HepG2 (cell line): ENCODE data around the gene SEC62. TPM values are rescaled to one million over a fixed set of nuclear protein-coding genes. Genes with fewer than 3 reads are reported as not detected.
A peak's percentile ranks its signal among the peaks of the same experiment; 100 is the strongest.

Experiments
- ATAC-seq: fragments of 200-7000 bp; cut with Tn5 transposase; 3 replicates; pipeline ENCODE4 v1.9.1; 2020; ENCODE audit warnings: mild to moderate bottlenecking, moderate library complexity
- BruUV-seq: library from RNA; stranded (reverse); fragments of 400-500 nt; replicated peaks from 2 replicates; lab custom pipeline; 2021; lab: Mats Ljungman, UMichigan
- CTCF ChIA-PET: fragments of 300-600 bp; formaldehyde crosslinking; extraction: SDS; loops from one replicate; lab custom pipeline; 2021; ENCODE audit warnings: low total read pairs, inconsistent platforms, low intra/inter-chr PET ratio; lab: Yijun Ruan, JAX
- POLR2A ChIA-PET: fragments of 350-600 bp; sonication (Branson Sonifier 250); formaldehyde crosslinking; loops from one replicate; lab custom pipeline; 2020; ENCODE audit warnings: antibody characterized with exemption, inconsistent platforms; lab: Yijun Ruan, JAX
- DNase-seq: peaks from one replicate; pipeline ENCODE4 v3.0.0-alpha.2; 2015; ENCODE audit warnings: low spot score
- FAIRE-seq: peaks from 3 replicates; lab custom pipeline; 2011; peaks lifted over from hg19 to GRCh38; lab: Jason Lieb, UNC
- H2AFZ ChIP-seq: one replicate; pipeline ENCODE4 v1.6.1; 2011; ENCODE audit warnings: low read length, inconsistent platforms
- H3K27ac ChIP-seq: fragments of 300-600 bp; 3 replicates; pipeline ENCODE4 v1.8.0; 2011; ENCODE audit warnings: mixed run types, mild to moderate bottlenecking, mixed read lengths, low read length, inconsistent platforms; ENCODE audit not compliant: insufficient read depth; ENCODE audit errors: extremely low read length
- H3K27me3 ChIP-seq, 2 experiments: fragments of 200-600 bp in 1 of 2; 2 replicates in 1 of 2; 3 replicates in 1 of 2; pipeline versions ENCODE4 v1.6.0 to v1.8.0; 2011; ENCODE audit warnings: low read length in 2 of 2, mild to moderate bottlenecking in 2 of 2, moderate library complexity in 2 of 2, inconsistent platforms in 1 of 2; ENCODE audit not compliant: insufficient read depth in 2 of 2, control insufficient read depth in 1 of 2
- H3K36me3 ChIP-seq, 2 experiments: fragments of 200-600 bp in 1 of 2; replicated peaks in 1 of 2; 2 replicates in 1 of 2; 3 replicates in 1 of 2; pipeline versions ENCODE4 v1.5.1 to v1.8.0; 2011; ENCODE audit warnings: low read length in 2 of 2, inconsistent platforms in 1 of 2; ENCODE audit not compliant: insufficient read depth in 2 of 2, control insufficient read depth in 1 of 2
- H3K4me1 ChIP-seq: 2 replicates; pipeline ENCODE4 v1.5.1; 2012; ENCODE audit warnings: low read length, inconsistent platforms; ENCODE audit not compliant: insufficient read depth
- H3K4me2 ChIP-seq: 2 replicates; pipeline ENCODE4 v1.6.0; 2011; ENCODE audit warnings: low read depth, low read length, inconsistent platforms
- H3K4me3 ChIP-seq, 3 experiments: fragments of 200-600 bp in 1 of 3; sonication (generic), shearing (Covaris generic) in 1 of 3; replicated peaks in 1 of 3; 2 replicates each; pipeline ENCODE4 v1.5.1; 2011 to 2016; ENCODE audit warnings: low read length in 3 of 3, inconsistent platforms in 2 of 3, low read depth in 2 of 3, mild to moderate bottlenecking in 2 of 3, control low read depth in 1 of 3, mixed read lengths in 1 of 3; ENCODE audit not compliant: insufficient read depth in 1 of 3
- H3K79me2 ChIP-seq: one replicate; pipeline ENCODE4 v1.6.1; 2011; ENCODE audit warnings: low read length, inconsistent platforms; ENCODE audit not compliant: insufficient read depth
- H3K9ac ChIP-seq: 2 replicates; pipeline ENCODE4 v1.6.0; 2011; ENCODE audit warnings: mild to moderate bottlenecking, low read depth, low read length, inconsistent platforms; ENCODE audit not compliant: insufficient read depth
- H3K9me3 ChIP-seq: 2 replicates; pipeline ENCODE4 v1.5.1; 2012; ENCODE audit warnings: mild to moderate bottlenecking, low read length
- H4K20me1 ChIP-seq: 2 replicates; pipeline ENCODE4 v1.6.0; 2011; ENCODE audit warnings: inconsistent platforms, mild to moderate bottlenecking, low read length, moderate library complexity; ENCODE audit not compliant: insufficient read depth
- ADNP ChIP-seq: sonication (generic); formaldehyde crosslinking; IDR thresholded peaks from 2 replicates; pipeline ENCODE4 v1.4.0; 2020; ENCODE audit warnings: missing genetic modification reagents
- ATRX ChIP-seq: sonication (generic); formaldehyde crosslinking; IDR thresholded peaks from 2 replicates; pipeline ENCODE4 v1.4.0; 2020; ENCODE audit warnings: missing genetic modification reagents, borderline replicate concordance
- CCAR2 ChIP-seq: fragments of 200-400 bp; formaldehyde crosslinking; optimal IDR thresholded peaks from 2 replicates; pipeline ENCODE3; 2018; ENCODE audit warnings: low read depth, mild to moderate bottlenecking, low read length, moderate library complexity
- FOXM1 ChIP-seq: sonication (generic); formaldehyde crosslinking; IDR thresholded peaks from 2 replicates; pipeline ENCODE4 v1.5.0; 2020; ENCODE audit warnings: missing genetic modification reagents
- HDAC2 ChIP-seq: sonication (generic); formaldehyde crosslinking; IDR thresholded peaks from 2 replicates; pipeline ENCODE4 v1.4.0; 2020; ENCODE audit warnings: missing genetic modification reagents
- KLF11 ChIP-seq: IDR thresholded peaks from 2 replicates; pipeline ENCODE4 v1.6.1; 2016; ENCODE audit warnings: missing compliant biosample characterization
- KLF9 ChIP-seq: IDR thresholded peaks from 2 replicates; pipeline ENCODE4 v1.6.1; 2016; ENCODE audit warnings: low read depth
- MAFK ChIP-seq, 2 experiments: IDR thresholded peaks in 1 of 2; conservative IDR thresholded peaks in 1 of 2; 2 replicates each; pipeline ENCODE4 v1.6.1; 2011; ENCODE audit warnings: improper control_type of control experiment in 2 of 2, low read length in 2 of 2
- NFE2L2 ChIP-seq: fragments of 150-350 bp; IDR thresholded peaks from 2 replicates; pipeline ENCODE4 v1.6.1; 2014; ENCODE audit warnings: low read length
- NR3C1 ChIP-seq: sonication (generic); formaldehyde crosslinking; IDR thresholded peaks from 2 replicates; pipeline ENCODE4 v1.4.0; 2020; ENCODE audit warnings: missing genetic modification reagents
- SAFB2 ChIP-seq: sonication (generic); formaldehyde crosslinking; IDR thresholded peaks from 2 replicates; pipeline ENCODE4 v1.5.1; 2020; ENCODE audit warnings: missing genetic modification reagents, low read depth, mild to moderate bottlenecking, borderline replicate concordance
- SRF ChIP-seq: IDR thresholded peaks from 2 replicates; pipeline ENCODE4 v1.6.1; 2011; ENCODE audit warnings: mild to moderate bottlenecking, low read depth, low read length, moderate library complexity
- SRSF4 ChIP-seq: fragments of 200-400 bp; formaldehyde crosslinking; IDR thresholded peaks from one replicate; pipeline ENCODE4 v1.6.1; 2018; ENCODE audit warnings: mild to moderate bottlenecking, low read depth, low read length, moderate library complexity; ENCODE audit not compliant: poor library complexity, severe bottlenecking
- SUZ12 ChIP-seq: fragments of 150-350 bp; IDR thresholded peaks from 2 replicates; pipeline ENCODE4 v1.6.1; 2014; ENCODE audit warnings: low read depth, low read length
- TCF12 ChIP-seq, 2 experiments: fragments of 450-650 bp in 1 of 2; sonication (generic) in 1 of 2; formaldehyde crosslinking in 1 of 2; IDR thresholded peaks; 2 replicates each; pipeline versions ENCODE4 v1.6.1 to v1.8.0; 2017 to 2022; ENCODE audit warnings: antibody characterized with exemption in 1 of 2, mild to moderate bottlenecking in 1 of 2, missing genetic modification reagents in 1 of 2, moderate library complexity in 1 of 2
- ZNF513 ChIP-seq: sonication (generic); formaldehyde crosslinking; conservative IDR thresholded peaks from 2 replicates; pipeline ENCODE4 v1.5.0; 2020; ENCODE audit warnings: missing genetic modification reagents
- ZNF615 ChIP-seq: sonication (generic); formaldehyde crosslinking; IDR thresholded peaks from 2 replicates; pipeline ENCODE4 v1.5.0; 2020; ENCODE audit warnings: mild to moderate bottlenecking, missing genetic modification reagents, borderline replicate concordance
- ZSCAN30 ChIP-seq: sonication (generic); formaldehyde crosslinking; IDR thresholded peaks from 2 replicates; pipeline ENCODE4 v1.5.0; 2020; ENCODE audit warnings: mild to moderate bottlenecking, missing genetic modification reagents
- WGBS: methylation state at CpG from one replicate; pipeline ENCODE4 v1.1.6; 2017; ENCODE audit warnings: low lambda C conversion rate; 5-methylcytosine and 5-hydroxymethylcytosine counted together
- in situ Hi-C: cut with HindIII; loops from 2 replicates; pipeline ENCODE4 v1.10.0; 2017; ENCODE audit warnings: low pct_unique_long_range_greater_than_20kb; ENCODE audit not compliant: extremely low pct_ligation_motif_present
- intact Hi-C: fragments of 100-400 bp; cut with micrococcal nuclease; formaldehyde crosslinking; loops from one replicate; pipeline ENCODE4 v1.10.0; 2022; ENCODE audit not compliant: unreplicated experiment
- polyA plus RNA-seq, 8 experiments: library from polyadenylated mRNA; depleted of rRNA in 3 of 8; stranded (reverse) in 7 of 8; unstranded in 1 of 8; fragments of >200 nt; fragmentation: Illumina TruSeq in 4 of 8; extraction: Trizol in 4 of 8; gene quantifications; 2 replicates each; pipeline versions ENCODE4 v1.2.1 to v1.2.3, GENCODE V29; 2011 to 2016; ENCODE audit warnings: low read depth in 4 of 8, missing spikeins in 1 of 8, mixed read lengths in 1 of 8; ENCODE audit not compliant: insufficient read depth in 1 of 8
- total RNA-seq, 5 experiments: library from RNA; depleted of rRNA; stranded (reverse); fragments of >200 nt; fragmentation: Illumina TruSeq; extraction: Trizol; gene quantifications; 2 replicates each; pipeline ENCODE4 v1.2.3, GENCODE V29; 2016; ENCODE audit warnings: low read depth in 1 of 5

The SEC62 gene
- total and polyA plus RNA-seq, 2 of the 13 experiments (the other 11 are each of a cell fraction or from before 2014, with no cell fraction given), result 54.0 to 68.7 TPM

- H3K4me1 ChIP-seq, result peaks cover 8% of the 10 kb centered on the region; the same call in 1 of the 2 replicates
- H3K36me3 ChIP-seq, result peaks cover 6 to 21% of the 10 kb centered on the region in 2 experiments; a peak in 3 of 5 replicates
- TF ChIP-seq ATRX (no peak), ZNF513 (CRISPR knock-in tag) (no peak), HDAC2 (no peak), SUZ12 (no peak), KLF11 (CRISPR knock-in tag) (no peak), NR3C1 (CRISPR knock-in tag) (no peak), SRSF4 (no peak), SAFB2 (CRISPR knock-in tag) (no peak), ZSCAN30 (CRISPR knock-in tag) (no peak), ADNP (CRISPR knock-in tag) (no peak), KLF9 (no peak), ZNF615 (CRISPR knock-in tag) (no peak), TCF12 (IDR thresholded peaks at IDR 0.05) (no peak), TCF12 (CRISPR knock-in tag; IDR thresholded peaks at IDR 0.05) (no peak), MAFK (conservative IDR thresholded peaks at IDR 0.05 in 1 of 2, IDR thresholded peaks at IDR 0.05 in 1 of 2; ENCODE audit: low read length in 2 of 2) (0 out of 4 replicates have a peak, but pooled peaks of 1 of the 2 experiments have one; percentile 7), NFE2L2 (peak; percentile 64; the same call in 1 of the 2 replicates), CCAR2 (no peak), FOXM1 (CRISPR knock-in tag) (no peak), SRF (no peak)
- ATAC-seq, result no peak
- in situ Hi-C loops, result no loop called here
- CTCF ChIA-PET, result no interaction called here
- intact Hi-C loops, result no loop called here
- no peak overlapping the region for H3K4me2 ChIP-seq
- H3K4me3 ChIP-seq, result no peak overlapping the region
- no peak overlapping the region for H3K27ac ChIP-seq
- BruUV-seq, result no TSS peak
- H3K79me2 ChIP-seq, result no peaks in the 10 kb centered on the region
- no peaks in the 10 kb centered on the region for H3K9me3 ChIP-seq
- no peak overlapping the region for H2AFZ ChIP-seq
- no peak overlapping the region for H3K9ac ChIP-seq
- no peaks in the 10 kb centered on the region for H4K20me1 ChIP-seq
- 91% methylated on average over 2 of the region's 2 CpGs for WGBS
- H3K27me3 ChIP-seq, result no peaks in the 10 kb centered on the region
- FAIRE-seq, result no peak
- no peak for DNase-seq
- POLR2A ChIA-PET, result no interaction called here
Observed at GRCh38 chr3:169996063-169996462, 29.5 kb downstream of the SEC62 start.
